ENCODE results near the gene CLECL1.
"Not testable (repeated sequence)": the region's sequence is repeated elsewhere in the genome, so short reads cannot be mapped to it uniquely, and the experiment has no call there.

Gene CLECL1

DNA sequence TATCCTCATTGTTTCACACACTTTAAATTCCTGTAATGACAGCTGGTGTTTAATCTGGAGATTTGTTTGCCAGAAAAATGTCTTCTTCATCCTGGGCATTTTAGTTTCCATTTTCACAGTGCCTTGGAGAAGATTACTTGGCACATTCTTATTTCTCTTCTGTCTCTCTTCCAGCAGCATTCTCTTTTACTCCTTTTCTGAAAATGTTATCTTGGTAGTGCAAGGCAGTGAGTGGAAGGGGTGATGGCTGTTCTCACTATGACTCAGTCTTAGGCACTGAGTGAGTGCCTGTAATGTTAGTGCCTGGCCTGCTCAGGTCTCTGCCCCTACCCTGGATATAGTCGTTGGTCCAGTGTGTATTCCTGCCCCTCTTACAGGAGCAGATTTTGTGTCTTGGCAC lies 13.1 kb downstream of the CLECL1 start:
- no peaks in the 10 kb centered on the region for H3K27me3 Mint-ChIP-seq (ENCODE audit: low read depth)
- no peaks in the 10 kb centered on the region for H3K9me3 Mint-ChIP-seq
- no peak overlapping the region for H3K4me3 Mint-ChIP-seq
- H3K36me3 Mint-ChIP-seq (ENCODE audit: low read depth) = peaks cover 35% of the 10 kb centered on the region
- peaks cover 38% of the 10 kb centered on the region for H3K4me1 Mint-ChIP-seq (ENCODE audit: low read depth)
- peak overlapping the region; percentile 41 for H3K27ac Mint-ChIP-seq

DNA sequence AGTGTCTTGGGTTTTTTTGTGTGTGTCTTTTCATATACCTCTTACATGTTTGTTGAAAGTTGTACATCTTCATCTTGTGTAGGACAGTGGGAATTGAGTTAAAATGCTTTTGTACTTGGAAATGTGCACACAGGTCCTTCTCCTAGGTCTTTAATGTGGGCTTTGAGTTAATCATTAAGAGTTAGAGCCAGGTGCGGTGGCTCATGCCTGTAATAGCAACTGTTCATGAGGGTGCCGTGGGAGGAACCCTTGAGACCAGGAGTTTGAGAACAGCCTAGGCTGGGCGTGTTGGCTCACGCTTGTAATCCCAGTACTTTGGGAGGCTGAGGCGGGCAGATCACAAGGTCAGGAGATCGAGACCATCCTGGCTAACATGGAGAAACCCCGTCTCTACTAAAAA lies 13.9 kb downstream of the CLECL1 start:
- Mint-ChIP-seq H3K27ac (no peak overlapping the region), H3K36me3 (ENCODE audit: low read depth) (peaks cover 31% of the 10 kb centered on the region)

DNA sequence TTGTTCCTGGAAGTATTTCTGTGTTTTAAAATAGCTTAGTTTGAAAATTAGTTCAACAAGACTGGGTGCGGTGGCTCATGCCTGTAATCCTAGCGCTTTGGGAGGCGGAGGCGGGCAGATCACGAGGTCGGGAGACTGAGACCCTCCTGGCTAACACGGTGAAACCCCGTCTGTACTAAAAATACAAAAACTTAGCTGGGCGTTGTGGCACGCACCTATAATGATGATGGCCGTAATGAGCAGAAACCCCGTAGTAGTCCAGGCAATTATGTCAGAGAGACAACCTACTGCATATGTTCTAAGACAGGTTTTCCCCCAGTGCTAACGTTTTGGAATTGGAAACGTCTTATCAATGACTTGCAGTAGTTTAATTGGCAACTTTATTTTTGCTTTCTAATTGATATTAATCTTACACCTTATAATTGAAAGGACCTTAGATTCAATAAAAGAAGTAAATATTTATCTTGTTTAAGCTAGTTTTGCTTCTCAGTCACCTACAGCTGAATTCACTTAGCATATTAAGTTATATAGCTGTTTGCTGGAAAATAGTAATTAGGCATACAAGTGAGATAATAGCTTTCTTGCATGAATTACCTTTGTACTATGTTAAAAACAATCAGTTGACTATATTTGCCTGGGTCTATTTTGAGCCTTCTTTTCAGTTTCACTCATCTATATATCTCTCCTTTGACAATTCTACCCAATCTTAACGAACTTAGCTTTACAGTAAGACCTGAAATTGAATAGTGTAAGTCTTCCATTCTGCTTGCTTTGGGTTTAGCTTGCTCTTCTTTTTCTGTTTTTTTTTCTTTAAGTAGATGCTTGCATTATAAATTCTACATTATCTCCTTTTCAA lies 15.6 kb downstream of the CLECL1 start:
- Mint-ChIP-seq H3K36me3 (ENCODE audit: low read depth) (peaks cover 24% of the 10 kb centered on the region), H3K9me3 (no peaks in the 10 kb centered on the region), H3K4me3 (no peak overlapping the region), H3K27ac (no peak overlapping the region), H3K27me3 (ENCODE audit: low read depth) (no peaks in the 10 kb centered on the region), H3K4me1 (ENCODE audit: low read depth) (peaks cover 32% of the 10 kb centered on the region)

More for the DNA sequence above, 13.9 kb downstream of the CLECL1 start:
- Mint-ChIP-seq H3K4me1 (ENCODE audit: low read depth) (peaks cover 33% of the 10 kb centered on the region), H3K9me3 (no peaks in the 10 kb centered on the region), H3K27me3 (ENCODE audit: low read depth) (no peaks in the 10 kb centered on the region), H3K4me3 (no peak overlapping the region)

DNA sequence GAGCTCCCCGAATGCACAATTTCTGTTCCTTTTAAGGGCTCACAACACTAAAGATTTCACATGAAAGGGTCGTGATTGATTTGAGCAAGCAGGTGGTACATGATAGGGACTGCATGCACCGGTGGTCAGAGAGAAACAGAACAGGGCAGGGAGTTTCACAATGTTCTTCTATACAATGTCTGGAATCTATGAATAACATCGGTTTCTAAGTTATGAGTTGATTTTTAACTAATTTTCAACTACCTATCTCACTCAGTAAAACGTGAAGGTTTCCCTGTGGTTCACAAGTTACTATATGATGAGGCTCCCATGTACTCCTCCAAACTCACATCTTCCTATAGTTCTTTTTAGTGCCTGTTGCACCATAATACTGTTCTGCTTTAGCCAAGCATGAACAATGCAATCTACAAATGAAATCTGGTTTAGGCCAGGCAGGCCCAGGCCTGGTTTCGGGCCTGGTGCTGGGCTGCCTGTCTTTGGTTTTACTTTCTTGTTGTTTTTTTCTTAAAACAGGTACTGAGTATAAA lies 19.8 kb downstream of the CLECL1 start:
- Mint-ChIP-seq H3K36me3 (ENCODE audit: low read depth) (peaks cover 26% of the 10 kb centered on the region), H3K4me1 (ENCODE audit: low read depth) (peaks cover 36% of the 10 kb centered on the region)
- H3K9me3 Mint-ChIP-seq; H3K4me3 Mint-ChIP-seq; H3K27me3 Mint-ChIP-seq (ENCODE audit: low read depth); H3K27ac Mint-ChIP-seq: not testable (repeated sequence)

DNA sequence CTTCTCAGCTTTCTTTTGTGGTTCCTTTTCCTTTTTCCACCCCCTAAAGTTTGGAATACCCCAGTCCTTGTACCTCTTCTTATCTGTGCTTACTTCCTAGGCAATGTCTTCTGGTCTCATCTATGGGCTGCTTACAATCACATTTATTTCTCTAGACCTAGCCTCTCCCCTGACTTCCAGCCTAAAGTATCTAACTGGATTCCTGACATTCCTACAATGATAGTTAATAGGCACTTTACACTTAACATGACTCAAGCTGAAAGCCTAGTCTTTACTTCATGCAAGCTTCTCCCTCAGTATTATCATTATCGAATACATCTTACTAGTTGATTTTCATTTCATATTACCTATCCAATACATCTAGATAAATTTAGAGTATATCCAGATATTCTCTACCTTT lies 21.2 kb downstream of the CLECL1 start:
- Mint-ChIP-seq H3K4me3 (no peak overlapping the region), H3K9me3 (peaks cover under 1% of the 10 kb centered on the region), H3K4me1 (ENCODE audit: low read depth) (peaks cover 49% of the 10 kb centered on the region), H3K27me3 (ENCODE audit: low read depth) (no peaks in the 10 kb centered on the region), H3K36me3 (ENCODE audit: low read depth) (peaks cover 31% of the 10 kb centered on the region), H3K27ac (peak overlapping the region; percentile 8)

DNA sequence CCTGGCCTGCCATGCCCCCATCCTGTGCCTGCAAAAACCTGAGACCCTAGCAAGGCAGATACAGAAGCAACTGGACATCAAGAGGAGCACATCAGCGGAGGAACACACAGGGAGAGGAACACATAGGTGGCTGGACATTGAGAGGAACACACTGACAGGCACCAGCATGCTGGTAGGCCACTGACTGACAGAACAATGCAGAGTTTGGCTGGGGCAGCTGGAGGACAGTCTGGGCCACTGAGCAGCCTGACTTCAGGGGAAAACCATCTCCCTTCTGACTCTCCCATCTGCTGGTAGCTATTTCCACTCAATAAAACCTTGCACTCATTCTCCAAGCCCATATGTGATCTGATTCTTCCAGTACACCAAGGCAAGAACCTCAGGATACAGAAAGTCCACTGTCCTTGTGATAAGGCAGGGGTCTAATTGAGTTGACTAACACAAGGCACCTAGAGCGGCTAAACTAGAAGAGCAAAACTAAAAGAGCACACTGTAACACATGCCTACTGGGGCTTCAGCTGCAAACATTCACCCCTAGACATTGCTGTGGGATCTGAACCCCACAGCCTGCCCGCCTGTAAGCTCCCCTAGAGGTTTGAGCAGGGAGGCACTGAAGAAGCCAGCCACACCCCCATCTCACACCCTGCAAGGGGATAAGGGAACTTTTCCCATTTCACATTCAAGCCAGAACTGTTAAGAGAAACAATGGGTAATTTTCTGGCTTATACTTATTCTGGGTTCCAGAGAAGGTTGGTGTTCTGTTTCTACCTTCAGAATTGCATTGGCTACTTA lies 22.1 kb downstream of the CLECL1 start:
- H3K4me3 Mint-ChIP-seq = no peak overlapping the region
- no peak overlapping the region for H3K27ac Mint-ChIP-seq
- H3K27me3 Mint-ChIP-seq (ENCODE audit: low read depth) = no peaks in the 10 kb centered on the region

DNA sequence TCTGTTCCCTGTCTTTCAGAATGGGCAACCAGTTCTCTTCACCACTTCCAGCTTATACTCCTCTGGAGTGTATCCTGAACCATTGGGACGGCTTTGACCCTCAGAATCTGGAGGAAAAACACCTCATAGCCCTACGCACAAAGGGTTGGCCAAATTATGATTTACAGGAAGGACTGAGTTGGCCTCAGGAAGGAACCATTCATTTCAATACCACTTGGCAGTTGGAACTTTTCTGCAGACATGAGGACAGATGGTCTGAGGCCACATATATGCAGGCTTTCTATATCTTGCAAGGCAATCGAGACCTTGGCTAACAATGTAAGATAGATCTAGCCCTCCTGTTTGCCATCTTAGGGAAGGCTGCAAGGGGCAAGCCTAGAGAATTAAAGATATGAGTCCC lies 24.0 kb downstream of the CLECL1 start:
- Mint-ChIP-seq H3K9me3 (peaks cover 18% of the 10 kb centered on the region), H3K4me1 (ENCODE audit: low read depth) (peaks cover 59% of the 10 kb centered on the region), H3K27me3 (ENCODE audit: low read depth) (no peaks in the 10 kb centered on the region), H3K27ac (peak overlapping the region; percentile 88), H3K36me3 (ENCODE audit: low read depth) (peaks cover 44% of the 10 kb centered on the region), H3K4me3 (no peak overlapping the region)

More for the DNA sequence above, 22.1 kb downstream of the CLECL1 start:
- Mint-ChIP-seq H3K9me3 (peaks cover 9% of the 10 kb centered on the region), H3K36me3 (ENCODE audit: low read depth) (peaks cover 34% of the 10 kb centered on the region), H3K4me1 (ENCODE audit: low read depth) (peaks cover 56% of the 10 kb centered on the region)

DNA sequence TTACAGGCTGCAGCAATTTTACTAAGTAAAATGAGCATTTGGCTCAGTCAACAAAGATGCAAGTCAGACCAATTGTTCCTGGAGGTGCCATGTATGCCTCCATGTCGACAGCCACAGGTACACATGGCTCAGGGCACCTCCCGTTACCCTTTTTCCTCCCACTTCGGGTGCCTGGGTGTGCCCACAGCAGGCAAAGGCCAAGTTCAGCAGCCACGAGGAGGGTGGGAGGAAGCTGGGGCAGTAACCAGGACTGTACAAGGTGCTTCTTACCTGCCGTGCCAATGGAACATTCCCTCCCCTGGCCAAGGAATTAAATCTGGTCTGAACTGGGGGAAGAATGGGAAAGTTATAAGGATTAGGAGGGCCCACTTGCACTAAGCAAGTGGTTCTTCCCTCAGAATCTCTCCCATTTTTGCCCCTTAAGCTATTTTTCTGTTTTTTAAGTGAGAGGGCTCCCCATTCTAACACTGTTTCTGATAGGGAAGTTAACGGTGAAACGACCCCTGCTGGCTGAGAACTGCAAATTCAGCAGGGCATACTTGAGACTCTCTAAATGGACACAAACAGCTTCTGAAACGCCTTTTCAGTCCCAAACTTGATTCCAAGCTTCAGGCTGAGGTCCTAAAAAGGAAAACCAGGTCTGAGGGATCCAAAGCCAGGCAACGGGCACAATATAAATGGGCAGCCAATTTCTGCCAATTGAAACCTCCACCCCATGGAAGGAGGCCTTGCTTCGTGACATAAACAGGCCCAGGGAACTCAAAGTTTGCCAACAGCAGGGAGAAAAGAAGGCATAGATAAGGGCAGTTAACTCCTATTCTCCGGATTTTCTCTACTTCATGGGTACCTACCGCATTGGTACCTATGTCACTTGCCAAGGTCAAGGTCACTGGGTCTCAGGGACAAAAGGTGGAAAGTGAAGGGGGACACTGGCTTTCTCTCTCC lies 24.8 kb downstream of the CLECL1 start:
- peaks cover 44% of the 10 kb centered on the region for H3K36me3 Mint-ChIP-seq (ENCODE audit: low read depth)
- peak overlapping the region; percentile 71 for H3K4me3 Mint-ChIP-seq
- H3K27ac Mint-ChIP-seq = peak overlapping the region; percentile 88
- H3K9me3 Mint-ChIP-seq = peaks cover 18% of the 10 kb centered on the region
- peaks cover 55% of the 10 kb centered on the region for H3K4me1 Mint-ChIP-seq (ENCODE audit: low read depth)
- H3K27me3 Mint-ChIP-seq (ENCODE audit: low read depth) = no peaks in the 10 kb centered on the region

DNA sequence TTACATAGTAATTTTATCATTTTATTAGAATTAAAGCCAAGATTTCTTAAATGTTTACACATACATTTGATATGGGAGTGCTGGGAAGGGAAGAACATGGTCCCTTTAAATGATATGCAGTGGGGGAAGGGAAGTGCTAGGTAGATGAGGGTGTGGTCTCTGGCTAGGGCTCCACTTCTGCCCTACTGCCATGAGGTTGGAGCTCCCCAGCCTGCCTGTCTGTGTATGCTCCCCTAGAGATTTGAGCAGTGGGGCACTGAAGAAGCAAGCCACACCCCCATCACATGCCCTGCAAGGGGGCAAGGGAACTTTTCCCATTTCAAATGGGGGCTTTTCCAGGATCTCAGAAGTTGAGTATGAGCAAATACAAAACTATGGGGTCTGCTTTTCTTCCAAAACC lies 25.5 kb downstream of the CLECL1 start:
- Mint-ChIP-seq H3K27me3 (ENCODE audit: low read depth) (no peaks in the 10 kb centered on the region), H3K4me3 (peak overlapping the region; percentile 71), H3K9me3 (peaks cover 18% of the 10 kb centered on the region), H3K36me3 (ENCODE audit: low read depth) (peaks cover 44% of the 10 kb centered on the region), H3K27ac (peak overlapping the region; percentile 88), H3K4me1 (ENCODE audit: low read depth) (peaks cover 60% of the 10 kb centered on the region)

DNA sequence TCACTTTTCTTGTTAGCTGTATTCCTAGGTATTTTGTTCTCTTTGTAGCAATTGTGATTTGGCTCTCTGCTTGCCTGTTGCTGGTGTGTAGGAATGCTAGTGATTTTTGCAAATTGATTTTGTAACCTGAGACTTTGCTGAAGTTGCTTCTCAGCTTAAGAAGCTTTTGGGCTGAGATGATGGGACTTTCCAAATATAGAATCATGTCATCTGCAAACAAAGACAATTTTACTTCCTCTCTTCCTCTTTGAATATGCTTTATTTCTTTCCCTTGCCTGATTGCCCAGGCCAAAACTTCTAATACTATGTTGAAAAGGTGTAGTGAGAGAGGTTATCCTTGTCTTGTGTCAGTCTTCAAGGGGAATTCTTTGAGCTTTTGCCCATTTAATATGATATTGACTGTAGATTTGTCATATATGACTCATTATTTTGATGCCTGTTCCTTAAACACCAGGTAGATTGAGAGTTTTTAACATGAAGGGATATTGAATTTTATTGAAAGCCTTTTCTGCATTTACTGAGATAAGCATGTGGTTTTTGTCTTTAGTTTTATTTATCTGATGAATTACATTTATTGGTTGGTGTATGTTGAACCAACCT lies 26.7 kb downstream of the CLECL1 start:
- Mint-ChIP-seq H3K27me3 (ENCODE audit: low read depth) (no peaks in the 10 kb centered on the region), H3K4me3 (peak overlapping the region; percentile 68)

DNA sequence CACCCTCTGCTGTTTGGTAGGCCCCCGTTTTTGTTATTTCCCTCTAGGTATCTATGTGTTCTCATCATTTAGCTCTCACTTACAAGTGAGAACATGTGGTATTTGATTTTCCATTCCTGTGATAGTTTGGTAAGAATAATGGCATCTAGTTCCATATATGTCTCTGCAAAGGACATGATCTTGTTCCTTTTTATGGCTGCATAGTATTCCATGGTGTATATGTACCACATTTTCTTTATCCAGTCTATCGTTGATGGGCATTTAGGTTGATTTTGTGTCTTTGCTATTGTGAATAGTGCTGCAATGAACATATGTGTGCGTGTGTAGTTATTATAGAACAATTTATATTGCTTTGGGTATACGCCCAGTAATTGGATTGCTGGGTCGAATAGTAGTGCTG lies 28.3 kb downstream of the CLECL1 start:
- H3K27me3 Mint-ChIP-seq (ENCODE audit: low read depth); H3K4me3 Mint-ChIP-seq; H3K27ac Mint-ChIP-seq: not testable (repeated sequence)
- Mint-ChIP-seq H3K9me3 (peaks cover 18% of the 10 kb centered on the region), H3K36me3 (ENCODE audit: low read depth) (peaks cover 32% of the 10 kb centered on the region), H3K4me1 (ENCODE audit: low read depth) (peaks cover 73% of the 10 kb centered on the region)

More for the DNA sequence above, 26.7 kb downstream of the CLECL1 start:
- Mint-ChIP-seq H3K9me3 (peaks cover 18% of the 10 kb centered on the region), H3K4me1 (ENCODE audit: low read depth) (peaks cover 67% of the 10 kb centered on the region), H3K27ac (peak overlapping the region; percentile 84), H3K36me3 (ENCODE audit: low read depth) (peaks cover 40% of the 10 kb centered on the region)

DNA sequence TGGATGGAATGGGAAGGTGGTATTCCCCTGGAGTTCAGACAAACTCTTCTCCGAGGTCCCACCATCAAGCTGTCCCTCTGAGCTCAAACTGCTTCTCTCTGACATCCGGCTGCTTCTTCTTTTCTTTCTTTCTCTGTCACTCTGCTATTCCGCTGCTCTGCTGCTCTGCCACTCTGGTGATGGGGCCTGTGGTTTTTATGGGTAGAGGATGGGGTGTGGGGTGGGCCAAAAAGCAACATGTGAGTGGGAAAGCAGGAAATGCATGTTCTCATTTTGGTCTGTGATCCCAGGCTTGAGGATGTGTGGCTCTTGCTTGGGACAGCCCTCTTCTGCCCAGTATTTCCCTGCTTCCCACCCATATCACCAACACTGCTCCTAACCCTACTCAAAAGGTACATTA lies 30.6 kb downstream of the CLECL1 start:
- Mint-ChIP-seq H3K4me1 (ENCODE audit: low read depth) (peaks cover 70% of the 10 kb centered on the region), H3K9me3 (peaks cover 26% of the 10 kb centered on the region), H3K27ac (peak overlapping the region; percentile 95), H3K36me3 (ENCODE audit: low read depth) (peaks cover 42% of the 10 kb centered on the region), H3K4me3 (peak overlapping the region; percentile 71), H3K27me3 (ENCODE audit: low read depth) (no peaks in the 10 kb centered on the region)

DNA sequence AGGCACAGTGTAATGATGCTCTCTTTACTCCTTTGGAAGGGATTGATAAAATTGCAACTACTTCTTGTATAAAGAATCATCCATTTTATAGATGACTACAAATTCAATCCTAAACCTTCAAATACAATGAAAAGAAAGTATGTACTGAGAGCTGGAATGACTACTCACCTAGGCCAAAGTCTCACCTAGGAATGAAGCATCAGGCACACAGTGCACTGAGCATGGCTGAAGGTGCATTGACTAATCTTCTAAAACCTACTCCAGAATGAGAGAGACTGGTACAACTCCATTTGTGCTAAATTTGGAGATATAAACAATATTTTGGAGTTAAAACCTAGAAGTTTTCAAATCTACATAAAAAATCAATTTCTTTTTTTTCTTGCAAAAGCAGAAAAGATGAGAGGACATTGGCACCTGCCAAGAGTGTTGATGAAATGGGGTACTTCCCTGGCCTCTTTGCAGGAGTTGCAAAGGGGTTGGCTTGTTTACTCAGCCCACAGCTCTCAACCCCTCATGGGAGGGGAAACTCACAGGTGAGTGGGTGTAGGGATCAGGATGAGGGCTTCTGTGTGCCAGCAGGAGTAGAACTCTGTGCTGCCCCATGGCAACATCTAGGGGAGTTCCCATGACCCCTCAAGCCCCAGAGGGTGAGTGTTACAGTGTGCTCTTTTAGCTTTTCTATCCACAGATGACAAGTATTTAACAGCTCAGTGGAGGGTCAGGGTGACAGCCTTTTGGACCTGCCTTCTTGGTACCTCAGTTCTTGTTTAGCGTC lies 31.3 kb downstream of the CLECL1 start:
- Mint-ChIP-seq H3K4me3 (peak overlapping the region; percentile 71), H3K27ac (peak overlapping the region; percentile 95), H3K36me3 (ENCODE audit: low read depth) (peaks cover 44% of the 10 kb centered on the region), H3K27me3 (ENCODE audit: low read depth) (no peaks in the 10 kb centered on the region), H3K9me3 (peaks cover 27% of the 10 kb centered on the region), H3K4me1 (ENCODE audit: low read depth) (peaks cover 69% of the 10 kb centered on the region)

Data from T-helper 1 cell treated with Interleukin-12 subunit alpha and Interleukin-12 subunit beta and Interleukin-4 antibody, amounts not matched to agents 30 μg/mL and 1 μg/mL, for 36 hours (primary cell).